HL-60 (cell line): ENCODE data around the gene TPM1.

ENCODE experiments used
- POLR2AphosphoS5 ChIP-seq: IDR thresholded peaks from 2 replicates; pipeline ENCODE4 v1.6.1; 2012; ENCODE audit warnings: low read depth
- TF ChIP-seq, protein P1 (sequence below): IDR thresholded peaks from one replicate; pipeline ENCODE4 v1.5.1; 2011; ENCODE audit warnings: low read length, control low read depth, inconsistent platforms; ENCODE audit not compliant: insufficient read depth
- TF ChIP-seq, protein P2 (sequence below): IDR thresholded peaks from 2 replicates; pipeline ENCODE4 v1.6.1; 2012; ENCODE audit warnings: low read depth; ENCODE audit not compliant: insufficient replicate concordance

- TF ChIP-seq POLR2AphosphoS5, result no peak
- TF ChIP-seq, protein P1, sequence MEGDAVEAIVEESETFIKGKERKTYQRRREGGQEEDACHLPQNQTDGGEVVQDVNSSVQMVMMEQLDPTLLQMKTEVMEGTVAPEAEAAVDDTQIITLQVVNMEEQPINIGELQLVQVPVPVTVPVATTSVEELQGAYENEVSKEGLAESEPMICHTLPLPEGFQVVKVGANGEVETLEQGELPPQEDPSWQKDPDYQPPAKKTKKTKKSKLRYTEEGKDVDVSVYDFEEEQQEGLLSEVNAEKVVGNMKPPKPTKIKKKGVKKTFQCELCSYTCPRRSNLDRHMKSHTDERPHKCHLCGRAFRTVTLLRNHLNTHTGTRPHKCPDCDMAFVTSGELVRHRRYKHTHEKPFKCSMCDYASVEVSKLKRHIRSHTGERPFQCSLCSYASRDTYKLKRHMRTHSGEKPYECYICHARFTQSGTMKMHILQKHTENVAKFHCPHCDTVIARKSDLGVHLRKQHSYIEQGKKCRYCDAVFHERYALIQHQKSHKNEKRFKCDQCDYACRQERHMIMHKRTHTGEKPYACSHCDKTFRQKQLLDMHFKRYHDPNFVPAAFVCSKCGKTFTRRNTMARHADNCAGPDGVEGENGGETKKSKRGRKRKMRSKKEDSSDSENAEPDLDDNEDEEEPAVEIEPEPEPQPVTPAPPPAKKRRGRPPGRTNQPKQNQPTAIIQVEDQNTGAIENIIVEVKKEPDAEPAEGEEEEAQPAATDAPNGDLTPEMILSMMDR, result no peak
- TF ChIP-seq, protein P2, sequence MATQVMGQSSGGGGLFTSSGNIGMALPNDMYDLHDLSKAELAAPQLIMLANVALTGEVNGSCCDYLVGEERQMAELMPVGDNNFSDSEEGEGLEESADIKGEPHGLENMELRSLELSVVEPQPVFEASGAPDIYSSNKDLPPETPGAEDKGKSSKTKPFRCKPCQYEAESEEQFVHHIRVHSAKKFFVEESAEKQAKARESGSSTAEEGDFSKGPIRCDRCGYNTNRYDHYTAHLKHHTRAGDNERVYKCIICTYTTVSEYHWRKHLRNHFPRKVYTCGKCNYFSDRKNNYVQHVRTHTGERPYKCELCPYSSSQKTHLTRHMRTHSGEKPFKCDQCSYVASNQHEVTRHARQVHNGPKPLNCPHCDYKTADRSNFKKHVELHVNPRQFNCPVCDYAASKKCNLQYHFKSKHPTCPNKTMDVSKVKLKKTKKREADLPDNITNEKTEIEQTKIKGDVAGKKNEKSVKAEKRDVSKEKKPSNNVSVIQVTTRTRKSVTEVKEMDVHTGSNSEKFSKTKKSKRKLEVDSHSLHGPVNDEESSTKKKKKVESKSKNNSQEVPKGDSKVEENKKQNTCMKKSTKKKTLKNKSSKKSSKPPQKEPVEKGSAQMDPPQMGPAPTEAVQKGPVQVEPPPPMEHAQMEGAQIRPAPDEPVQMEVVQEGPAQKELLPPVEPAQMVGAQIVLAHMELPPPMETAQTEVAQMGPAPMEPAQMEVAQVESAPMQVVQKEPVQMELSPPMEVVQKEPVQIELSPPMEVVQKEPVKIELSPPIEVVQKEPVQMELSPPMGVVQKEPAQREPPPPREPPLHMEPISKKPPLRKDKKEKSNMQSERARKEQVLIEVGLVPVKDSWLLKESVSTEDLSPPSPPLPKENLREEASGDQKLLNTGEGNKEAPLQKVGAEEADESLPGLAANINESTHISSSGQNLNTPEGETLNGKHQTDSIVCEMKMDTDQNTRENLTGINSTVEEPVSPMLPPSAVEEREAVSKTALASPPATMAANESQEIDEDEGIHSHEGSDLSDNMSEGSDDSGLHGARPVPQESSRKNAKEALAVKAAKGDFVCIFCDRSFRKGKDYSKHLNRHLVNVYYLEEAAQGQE, result no peak
Observed at GRCh38 chr15:63059573-63060216, 17.1 kb downstream of the TPM1 start.
